Endothelial cell of umbilical vein (primary cell): ENCODE data around the gene TAF4B. TPM values are rescaled to one million over a fixed set of nuclear protein-coding genes. Genes with fewer than 3 reads are reported as not detected.

Experiments used
- BruUV-seq: library from RNA; stranded (reverse); fragments of 400-500 nt; replicated peaks from 2 replicates; lab custom pipeline; 2021; lab: Mats Ljungman, UMichigan
- CTCF ChIA-PET: fragments of 300-600, 350-600 bp; sonication (Branson Sonifier 250); formaldehyde crosslinking; loops from one replicate; lab custom pipeline; 2021; ENCODE audit warnings: antibody characterized with exemption, inconsistent platforms; lab: Charles Lee
- POLR2A ChIA-PET: fragments of 300-600, 350-600 bp; sonication (Branson Sonifier 250); formaldehyde crosslinking; loops from one replicate; lab custom pipeline; 2021; ENCODE audit warnings: antibody characterized with exemption, inconsistent platforms; lab: Charles Lee
- DNase-seq: peaks from one replicate; pipeline ENCODE4 v3.0.0-alpha.2; 2011; ENCODE audit warnings: low read depth, low spot score
- FAIRE-seq: peaks from 2 replicates; lab custom pipeline; 2011; peaks lifted over from hg19 to GRCh38; lab: Jason Lieb, UNC
- H2AFZ ChIP-seq: 2 replicates; pipeline ENCODE4 v1.6.0; 2012; ENCODE audit warnings: low read depth, low read length, control low read depth, inconsistent platforms
- H3K27ac ChIP-seq: 2 replicates; pipeline ENCODE4 v1.5.1; 2011; ENCODE audit warnings: low read depth, mild to moderate bottlenecking, control low read depth, low read length, moderate library complexity; ENCODE audit not compliant: insufficient read depth
- H3K27me3 ChIP-seq, 2 experiments: 2 replicates each; pipeline versions ENCODE4 v1.6.0 to v1.6.1; 2011; ENCODE audit warnings: low read length in 2 of 2, mixed read lengths in 1 of 2; ENCODE audit not compliant: control insufficient read depth in 2 of 2, insufficient read depth in 2 of 2
- H3K36me3 ChIP-seq, 2 experiments: 2 replicates in 1 of 2; 3 replicates in 1 of 2; pipeline ENCODE4 v1.5.1; 2011; ENCODE audit warnings: low read length in 2 of 2, mild to moderate bottlenecking in 1 of 2, moderate library complexity in 1 of 2; ENCODE audit not compliant: control insufficient read depth in 2 of 2, insufficient read depth in 2 of 2; ENCODE audit errors: extremely low read depth in 1 of 2
- H3K4me1 ChIP-seq: 3 replicates; pipeline ENCODE4 v1.5.1; 2011; ENCODE audit warnings: mild to moderate bottlenecking, low read length; ENCODE audit not compliant: control insufficient read depth, insufficient read depth; ENCODE audit errors: extremely low read depth
- H3K4me2 ChIP-seq: 2 replicates; pipeline ENCODE4 v1.6.1; 2011; ENCODE audit warnings: low read length, control low read depth, mixed read lengths; ENCODE audit not compliant: insufficient read depth
- H3K4me3 ChIP-seq, 3 experiments: fragments of 200-600 bp in 1 of 3; sonication (generic), shearing (Covaris generic) in 1 of 3; replicated peaks in 1 of 3; 2 replicates each; pipeline ENCODE4 v1.5.1; 2011 to 2016; ENCODE audit warnings: control low read depth in 3 of 3, low read length in 3 of 3, mild to moderate bottlenecking in 2 of 3, inconsistent platforms in 1 of 3, low read depth in 1 of 3, moderate library complexity in 1 of 3; ENCODE audit not compliant: insufficient read depth in 1 of 3
- H3K79me2 ChIP-seq: 2 replicates; pipeline ENCODE4 v1.6.0; 2012; ENCODE audit warnings: low read length, inconsistent platforms; ENCODE audit not compliant: control insufficient read depth, insufficient read depth
- H3K9ac ChIP-seq: replicated peaks from 2 replicates; pipeline ENCODE3; 2011; ENCODE audit warnings: low read length, control low read depth; ENCODE audit not compliant: insufficient read depth; ENCODE audit errors: extremely low read depth
- H3K9me1 ChIP-seq: replicated peaks from 3 replicates; pipeline ENCODE4 v1.6.0; 2011; ENCODE audit warnings: mild to moderate bottlenecking, low read length; ENCODE audit not compliant: control insufficient read depth, insufficient read depth; ENCODE audit errors: extremely low read depth
- H3K9me3 ChIP-seq: replicated peaks from 2 replicates; pipeline ENCODE4 v1.5.1; 2012; ENCODE audit warnings: low read length, inconsistent platforms; ENCODE audit not compliant: control insufficient read depth, insufficient read depth
- H4K20me1 ChIP-seq: replicated peaks from 2 replicates; pipeline ENCODE3; 2011; ENCODE audit warnings: mild to moderate bottlenecking, low read length; ENCODE audit not compliant: control insufficient read depth, insufficient read depth; ENCODE audit errors: extremely low read depth
- EZH2 ChIP-seq: IDR thresholded peaks from 2 replicates; pipeline ENCODE4 v1.6.1; 2012; ENCODE audit warnings: borderline replicate concordance, low read depth, mild to moderate bottlenecking, moderate library complexity, low read length, inconsistent platforms; ENCODE audit not compliant: severe bottlenecking
- FOS ChIP-seq: IDR thresholded peaks from 2 replicates; pipeline ENCODE4 v1.6.1; 2011; ENCODE audit warnings: mild to moderate bottlenecking, low read length, moderate library complexity, borderline replicate concordance; ENCODE audit not compliant: insufficient read depth
- GATA2 ChIP-seq: IDR thresholded peaks from 2 replicates; pipeline ENCODE4 v1.7.0; 2011; ENCODE audit warnings: low read depth, mild to moderate bottlenecking, moderate library complexity, mixed read lengths, low read length; ENCODE audit not compliant: insufficient read length, insufficient read depth
- JUN ChIP-seq: IDR thresholded peaks from 2 replicates; pipeline ENCODE4 v1.6.1; 2011; ENCODE audit warnings: borderline replicate concordance, low read depth; ENCODE audit not compliant: insufficient read length, insufficient read depth
- MYC ChIP-seq: IDR thresholded peaks from one replicate; pipeline ENCODE4 v1.6.1; 2011; ENCODE audit warnings: mild to moderate bottlenecking, low read depth, low read length
- POLR2A ChIP-seq: IDR thresholded peaks from 2 replicates; pipeline ENCODE4 v1.6.1; 2012; ENCODE audit warnings: low read depth, mild to moderate bottlenecking, control low read depth, low read length
- POLR2AphosphoS5 ChIP-seq: IDR thresholded peaks from 2 replicates; pipeline ENCODE4 v1.6.1; 2012; ENCODE audit warnings: low read depth, mild to moderate bottlenecking, control low read depth, low read length, moderate library complexity; ENCODE audit not compliant: insufficient read depth
- dilution Hi-C: fragments of 300-500 bp; cut with MboI; formaldehyde crosslinking; loops from one replicate; pipeline ENCODE4 v1.15.0; 2019; ENCODE audit warnings: low sequenced_read_pairs; ENCODE audit not compliant: extremely low pct_ligation_motif_present
- intact Hi-C: fragments of 100-400 bp; cut with micrococcal nuclease; formaldehyde crosslinking; loops from one replicate; pipeline ENCODE4 v1.10.0; 2022
- polyA plus RNA-seq, 4 experiments: library from polyadenylated mRNA; depleted of rRNA in 3 of 4; stranded (reverse) in 3 of 4; unstranded in 1 of 4; fragments of >200 nt; gene quantifications; 2 replicates each; pipeline versions ENCODE4 v1.2.1 to v1.2.3, GENCODE V29; 2011 to 2012; ENCODE audit warnings: missing spikeins in 1 of 4
- total RNA-seq: library from RNA; stranded (reverse); gene quantifications from 2 replicates; pipeline ENCODE4 v1.2.3, GENCODE V29; 2021
- TF ChIP-seq, protein P1 (sequence below), 2 donors: IDR thresholded peaks; 1 replicate in 1 of 2; 2 replicates in 1 of 2; pipeline ENCODE4 v1.5.1; 2011; ENCODE audit warnings: low read length in 2 of 2, mild to moderate bottlenecking in 2 of 2, moderate library complexity in 2 of 2, control low read depth in 1 of 2, inconsistent platforms in 1 of 2, low read depth in 1 of 2; ENCODE audit not compliant: insufficient read depth in 1 of 2; ENCODE audit errors: extremely low read depth in 1 of 2
- TF ChIP-seq, protein P2 (sequence below): IDR thresholded peaks from 2 replicates; pipeline ENCODE4 v1.6.1; 2011; ENCODE audit not compliant: insufficient read depth, insufficient read length

The TAF4B gene
- total and polyA plus RNA-seq, 2 donors (not counting 3 experiments of a cell fraction or from before 2014, with no cell fraction given), result 0.47 to 2.0 TPM

DNA sequence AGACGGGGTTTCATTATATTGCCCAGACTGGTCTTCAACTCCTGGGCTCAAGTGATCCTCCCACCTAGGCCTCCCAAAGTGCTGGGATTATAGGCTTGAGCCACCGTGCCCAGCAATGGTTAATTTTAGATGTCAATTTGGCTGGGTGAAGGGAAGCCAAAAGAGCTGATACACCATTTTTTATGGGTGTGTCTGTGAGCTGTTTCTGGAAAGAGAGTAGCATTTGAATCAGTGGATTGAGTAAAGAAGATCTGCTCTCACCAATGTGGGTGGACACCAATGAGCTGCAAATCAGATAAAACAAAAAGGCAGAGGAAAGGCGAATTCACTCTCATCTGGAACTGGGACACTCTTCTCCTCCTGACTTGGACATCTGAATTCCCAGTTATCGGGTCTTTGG lies 16.1 kb upstream of the TAF4B start:
- Histone ChIP-seq H3K79me2 (no peaks in the 10 kb centered on the region), H3K9me1 (no peaks in the 10 kb centered on the region), H4K20me1 (no peaks in the 10 kb centered on the region), H3K27ac (no peak overlapping the region), H3K4me3 (no peak overlapping the region), H3K9ac (no peak overlapping the region), H3K36me3 (no peaks in the 10 kb centered on the region), H3K9me3 (no peaks in the 10 kb centered on the region), H3K4me1 (no peaks in the 10 kb centered on the region), H3K4me2 (no peak overlapping the region), H2AFZ (no peak overlapping the region), H3K27me3 (no peaks in the 10 kb centered on the region)
- ChIA-PET CTCF (no interaction called here), POLR2A (no interaction called here)
- DNase-seq (no peak), FAIRE-seq (no peak)
- BruUV-seq, result no TSS peak
- intact Hi-C loops (no loop called here), dilution Hi-C loops (no loop called here)
- TF ChIP-seq, protein P1, sequence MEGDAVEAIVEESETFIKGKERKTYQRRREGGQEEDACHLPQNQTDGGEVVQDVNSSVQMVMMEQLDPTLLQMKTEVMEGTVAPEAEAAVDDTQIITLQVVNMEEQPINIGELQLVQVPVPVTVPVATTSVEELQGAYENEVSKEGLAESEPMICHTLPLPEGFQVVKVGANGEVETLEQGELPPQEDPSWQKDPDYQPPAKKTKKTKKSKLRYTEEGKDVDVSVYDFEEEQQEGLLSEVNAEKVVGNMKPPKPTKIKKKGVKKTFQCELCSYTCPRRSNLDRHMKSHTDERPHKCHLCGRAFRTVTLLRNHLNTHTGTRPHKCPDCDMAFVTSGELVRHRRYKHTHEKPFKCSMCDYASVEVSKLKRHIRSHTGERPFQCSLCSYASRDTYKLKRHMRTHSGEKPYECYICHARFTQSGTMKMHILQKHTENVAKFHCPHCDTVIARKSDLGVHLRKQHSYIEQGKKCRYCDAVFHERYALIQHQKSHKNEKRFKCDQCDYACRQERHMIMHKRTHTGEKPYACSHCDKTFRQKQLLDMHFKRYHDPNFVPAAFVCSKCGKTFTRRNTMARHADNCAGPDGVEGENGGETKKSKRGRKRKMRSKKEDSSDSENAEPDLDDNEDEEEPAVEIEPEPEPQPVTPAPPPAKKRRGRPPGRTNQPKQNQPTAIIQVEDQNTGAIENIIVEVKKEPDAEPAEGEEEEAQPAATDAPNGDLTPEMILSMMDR (IDR thresholded peaks at IDR 0.05; ENCODE audit: extremely low read depth in 1 of 2, insufficient read depth in 1 of 2, low read depth in 1 of 2, low read length in 2 of 2), result no peak
- TF ChIP-seq GATA2, result no peak
- TF ChIP-seq, protein P2, sequence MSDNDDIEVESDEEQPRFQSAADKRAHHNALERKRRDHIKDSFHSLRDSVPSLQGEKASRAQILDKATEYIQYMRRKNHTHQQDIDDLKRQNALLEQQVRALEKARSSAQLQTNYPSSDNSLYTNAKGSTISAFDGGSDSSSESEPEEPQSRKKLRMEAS, result no peak
- TF ChIP-seq JUN, result no peak
- no peak for TF ChIP-seq POLR2A
- no peak for TF ChIP-seq MYC
- no peak for TF ChIP-seq EZH2
- no peak for TF ChIP-seq FOS
- TF ChIP-seq POLR2AphosphoS5, result no peak
